Activated B cell treated with CpG ODN at 0.5 μM for 24 hours (primary cell): ENCODE results near the gene GLTP. TPM values are rescaled to one million over a fixed set of nuclear protein-coding genes. Genes with fewer than 3 reads are reported as not detected.
A peak's percentile ranks its signal among the peaks of the same experiment; 100 is the strongest.
"Not testable (repeated sequence)": the region's sequence is repeated elsewhere in the genome, so short reads cannot be mapped to it uniquely, and the experiment has no call there.

Experiments used
- ATAC-seq: fragments of 200-7000 bp; cut with Tn5 transposase; one replicate; pipeline ENCODE4 v1.10.0; 2021; ENCODE audit warnings: low read depth, mild to moderate bottlenecking, moderate library complexity
- CTCF ChIA-PET: fragments of 350-600 bp; sonication (Branson Sonifier 250); formaldehyde crosslinking; loops from one replicate; lab custom pipeline; 2021; ENCODE audit warnings: antibody characterized with exemption; lab: Charles Lee
- POLR2A ChIA-PET: fragments of 350-600 bp; sonication (Branson Sonifier 250); formaldehyde crosslinking; loops from one replicate; lab custom pipeline; 2021; ENCODE audit warnings: antibody characterized with exemption; lab: Charles Lee
- DNase-seq: peaks from one replicate; pipeline ENCODE4 v3.0.0; 2022
- H3K27ac Mint-ChIP-seq: one replicate; pipeline ENCODE4 v1.8.0; 2020; ENCODE audit warnings: mixed read lengths
- H3K27me3 Mint-ChIP-seq: one replicate; pipeline ENCODE4 v1.8.0; 2021; ENCODE audit warnings: mixed read lengths
- H3K36me3 Mint-ChIP-seq: one replicate; pipeline ENCODE4 v1.8.0; 2021; ENCODE audit warnings: low read depth, mixed read lengths
- H3K4me1 Mint-ChIP-seq: one replicate; pipeline ENCODE4 v1.8.0; 2021; ENCODE audit warnings: mixed read lengths
- H3K4me3 Mint-ChIP-seq: one replicate; pipeline ENCODE4 v1.8.0; 2020; ENCODE audit warnings: mild to moderate bottlenecking, mixed read lengths
- H3K9me3 Mint-ChIP-seq: one replicate; pipeline ENCODE4 v1.8.0; 2020; ENCODE audit warnings: mixed read lengths
- CTCF ChIP-seq: fragments of 200-600 bp; IDR thresholded peaks from one replicate; pipeline ENCODE4 v1.8.0; 2022; ENCODE audit warnings: antibody characterized with exemption, mild to moderate bottlenecking
- intact Hi-C: fragments of 100-400 bp; cut with micrococcal nuclease; formaldehyde crosslinking; loops from one replicate; pipeline ENCODE4 v1.15.1; 2024
- total RNA-seq: library from RNA; stranded (reverse); gene quantifications from 2 replicates; pipeline ENCODE4 v1.2.3, GENCODE V29; 2022

GLTP gene
- total RNA-seq, 1 donor from 2014 or later, result 26.5 TPM

GRCh38 chr12:109863847-109864712 is 16.3 kb downstream of the GLTP start:
- H3K4me1 Mint-ChIP-seq, result peaks cover 15% of the 10 kb centered on the region
- ATAC-seq (no peak), DNase-seq (no peak)
- ChIA-PET POLR2A (no interaction called here), CTCF (interaction anchor here (2.0 kb wide), 1 partner anchor 19 kb away, joined by 7 read pairs; no protein-coding TSS in a partner anchor)
- no peak overlapping the region for H3K4me3 Mint-ChIP-seq
- peak overlapping the region; percentile 18 for H3K27ac Mint-ChIP-seq
- no peak for TF ChIP-seq CTCF
- no peaks in the 10 kb centered on the region for H3K9me3 Mint-ChIP-seq
- intact Hi-C loops, result no loop called here
- peaks cover 19% of the 10 kb centered on the region for H3K36me3 Mint-ChIP-seq
- H3K27me3 Mint-ChIP-seq, result no peaks in the 10 kb centered on the region

- CTCF ChIA-PET, result interaction anchor here (2.0 kb wide), 1 partner anchor 17 kb away, joined by 7 read pairs; no protein-coding TSS in a partner anchor
These were observed 17.9 kb downstream of the GLTP start for GRCh38 chr12:109862491-109862890.

GRCh38 chr12:109861689-109862314 is 18.5 kb downstream of the GLTP start:
- Mint-ChIP-seq H3K27me3 (no peaks in the 10 kb centered on the region), H3K9me3 (no peaks in the 10 kb centered on the region)
- CTCF ChIA-PET, result interaction anchor here (0.6 to 1.1 kb wide), 3 partner anchors 8 to 17 kb away, joined by 3 read pairs; no protein-coding TSS in a partner anchor

More at GRCh38 chr12:109862491-109862890, 17.9 kb downstream of the GLTP start:
- Mint-ChIP-seq H3K4me1 (peaks cover 11% of the 10 kb centered on the region), H3K36me3 (peaks cover 27% of the 10 kb centered on the region)
- H3K4me3 Mint-ChIP-seq, H3K27ac Mint-ChIP-seq, intact Hi-C loops, H3K27me3 Mint-ChIP-seq, DNase-seq, POLR2A ChIA-PET, H3K9me3 Mint-ChIP-seq, ATAC-seq: not testable (repeated sequence)

GRCh38 chr12:109860977-109861376 is 19.4 kb downstream of the GLTP start:
- no peak overlapping the region for H3K27ac Mint-ChIP-seq
- H3K9me3 Mint-ChIP-seq, result no peaks in the 10 kb centered on the region
- no peak for TF ChIP-seq CTCF
- no peak overlapping the region for H3K4me3 Mint-ChIP-seq
- ChIA-PET POLR2A (no interaction called here), CTCF (interaction anchor here (0.9 to 1.1 kb wide), 2 partner anchors 7 to 16 kb away, joined by 3 read pairs; no protein-coding TSS in a partner anchor)
- ATAC-seq (no peak), DNase-seq (no peak)
- H3K36me3 Mint-ChIP-seq, result peaks cover 38% of the 10 kb centered on the region
- H3K4me1 Mint-ChIP-seq, result peaks cover 11% of the 10 kb centered on the region
- no peaks in the 10 kb centered on the region for H3K27me3 Mint-ChIP-seq
- intact Hi-C loops, result no loop called here

More at GRCh38 chr12:109861689-109862314, 18.5 kb downstream of the GLTP start:
- ATAC-seq (no peak), DNase-seq (no peak)
- Mint-ChIP-seq H3K4me1 (peaks cover 11% of the 10 kb centered on the region), H3K4me3 (no peak overlapping the region), H3K36me3 (peaks cover 33% of the 10 kb centered on the region), H3K27ac (no peak overlapping the region)
- intact Hi-C loops, result no loop called here
- POLR2A ChIA-PET, result no interaction called here
- TF ChIP-seq CTCF, result no peak

GRCh38 chr12:109858764-109859163 is 21.6 kb downstream of the GLTP start:
- POLR2A ChIA-PET, result no interaction called here
- intact Hi-C loops, result loop anchor here (10.0 kb wide), 1 partner anchor 386 kb away; no protein-coding TSS in a partner anchor

More at GRCh38 chr12:109858764-109859163, 21.6 kb downstream of the GLTP start:
- no peak overlapping the region for H3K27ac Mint-ChIP-seq
- H3K36me3 Mint-ChIP-seq, result peaks cover 55% of the 10 kb centered on the region
- H3K27me3 Mint-ChIP-seq, result no peaks in the 10 kb centered on the region
- peaks cover 4% of the 10 kb centered on the region for H3K4me1 Mint-ChIP-seq
- H3K4me3 Mint-ChIP-seq, result no peak overlapping the region
- DNase-seq, result no peak
- CTCF ChIA-PET, result interaction anchor here (2.0 kb wide), 1 partner anchor 13 kb away, joined by 10 read pairs; no protein-coding TSS in a partner anchor
- no peak for ATAC-seq
- TF ChIP-seq CTCF, result no peak
- H3K9me3 Mint-ChIP-seq, result no peaks in the 10 kb centered on the region
